ENCODE data around the gene KLF16. TPM values are rescaled to one million over a fixed set of nuclear protein-coding genes. Genes with fewer than 3 reads are reported as not detected.

KLF16 gene
- total RNA-seq, 4 donors from 2014 or later: 4.6 to 8.4 (median 7.0) TPM

DNA sequence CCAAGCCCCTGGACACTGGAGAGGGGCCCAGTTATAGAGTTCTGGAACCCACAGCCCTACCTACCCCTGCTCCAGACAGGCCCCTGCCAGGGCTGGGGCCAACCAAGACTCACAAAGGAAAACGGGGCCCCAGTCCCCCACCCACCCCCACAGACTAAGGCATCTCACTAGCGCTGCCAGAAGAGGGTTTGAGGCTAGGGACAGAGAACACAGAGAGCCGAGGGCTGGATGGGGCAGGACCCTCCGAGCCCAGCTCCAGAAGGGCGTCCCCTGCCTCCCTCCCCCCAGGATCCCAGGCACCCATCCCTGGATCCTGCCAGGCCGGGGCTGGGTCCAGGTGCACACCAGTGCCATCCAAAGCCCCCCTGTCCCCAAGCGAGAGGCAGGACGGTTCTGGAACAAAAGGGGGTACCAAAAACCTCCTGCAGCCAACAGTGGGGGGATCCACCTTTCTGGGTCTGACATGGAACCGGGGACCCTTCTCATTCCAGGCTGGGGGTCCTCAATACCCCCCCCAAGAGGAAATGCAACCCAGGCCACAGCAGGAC lies 10.7 kb downstream of the KLF16 start:
- DNase-seq (ENCODE audit: low spot score in 2 of 2): no peak
- Histone ChIP-seq H3K4me3 (no peak overlapping the region), H3K9me3 (no peaks in the 10 kb centered on the region), H3K36me3 (peaks cover 0 to 6% (median 0%) of the 10 kb centered on the region in 3 donors), H3K27me3 (peaks cover 0 to 5% of the 10 kb centered on the region in 2 donors), H3K27ac (peak overlapping the region in 3 of 4 donors; percentile 31 to 94 (median 54)), H3K4me1 (peaks cover 0 to 71% (median 37%) of the 10 kb centered on the region in 4 donors)
- TF ChIP-seq, protein P1, sequence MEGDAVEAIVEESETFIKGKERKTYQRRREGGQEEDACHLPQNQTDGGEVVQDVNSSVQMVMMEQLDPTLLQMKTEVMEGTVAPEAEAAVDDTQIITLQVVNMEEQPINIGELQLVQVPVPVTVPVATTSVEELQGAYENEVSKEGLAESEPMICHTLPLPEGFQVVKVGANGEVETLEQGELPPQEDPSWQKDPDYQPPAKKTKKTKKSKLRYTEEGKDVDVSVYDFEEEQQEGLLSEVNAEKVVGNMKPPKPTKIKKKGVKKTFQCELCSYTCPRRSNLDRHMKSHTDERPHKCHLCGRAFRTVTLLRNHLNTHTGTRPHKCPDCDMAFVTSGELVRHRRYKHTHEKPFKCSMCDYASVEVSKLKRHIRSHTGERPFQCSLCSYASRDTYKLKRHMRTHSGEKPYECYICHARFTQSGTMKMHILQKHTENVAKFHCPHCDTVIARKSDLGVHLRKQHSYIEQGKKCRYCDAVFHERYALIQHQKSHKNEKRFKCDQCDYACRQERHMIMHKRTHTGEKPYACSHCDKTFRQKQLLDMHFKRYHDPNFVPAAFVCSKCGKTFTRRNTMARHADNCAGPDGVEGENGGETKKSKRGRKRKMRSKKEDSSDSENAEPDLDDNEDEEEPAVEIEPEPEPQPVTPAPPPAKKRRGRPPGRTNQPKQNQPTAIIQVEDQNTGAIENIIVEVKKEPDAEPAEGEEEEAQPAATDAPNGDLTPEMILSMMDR (IDR thresholded peaks at IDR 0.05): no peak
- WGBS, 2 donors: 59 to 70% methylated on average over 7 to 9 of the region's 9 CpGs

- WGBS, 2 donors: 10 to 17% methylated on average over 40 to 42 of the region's 66 CpGs
- Histone ChIP-seq H3K27me3 (peaks cover 0 to 5% of the 10 kb centered on the region in 2 donors), H3K36me3 (peaks cover 0 to 6% (median 0%) of the 10 kb centered on the region in 3 donors), H3K4me1 (peaks cover 3 to 71% (median 37%) of the 10 kb centered on the region in 4 donors), H3K4me3 (peak overlapping the region in 1 of 4 donors; percentile 25), H3K27ac (peak overlapping the region in 3 of 4 donors; percentile 31 to 94 (median 54)), H3K9me3 (no peaks in the 10 kb centered on the region)
- TF ChIP-seq, protein P1 (IDR thresholded peaks at IDR 0.05): no peak
- no peak for TF ChIP-seq POLR2A (IDR thresholded peaks at IDR 0.05)
- no peak for TF ChIP-seq EP300 (IDR thresholded peaks at IDR 0.05)
- DNase-seq (ENCODE audit: low spot score in 2 of 2): no peak
These were observed 11.5 kb downstream of the KLF16 start for GRCh38 chr19:1851654-1852580.

- Histone ChIP-seq H3K4me3 (peak overlapping the region in 1 of 4 donors; percentile 25), H3K36me3 (peaks cover 0 to 6% (median 0%) of the 10 kb centered on the region in 3 donors), H3K27me3 (peaks cover 0 to 5% of the 10 kb centered on the region in 2 donors), H3K9me3 (no peaks in the 10 kb centered on the region), H3K4me1 (peaks cover 6 to 71% (median 39%) of the 10 kb centered on the region in 4 donors), H3K27ac (peak overlapping the region in 3 of 4 donors; percentile 31 to 94 (median 54))
- 58 to 59% methylated on average over 31 of the region's 31 CpGs for WGBS, 2 donors
- DNase-seq (ENCODE audit: low spot score in 2 of 2): no peak
- TF ChIP-seq POLR2A (IDR thresholded peaks at IDR 0.05): no peak
- TF ChIP-seq, protein P1 (IDR thresholded peaks at IDR 0.05): no peak
- no peak for TF ChIP-seq EP300 (IDR thresholded peaks at IDR 0.05)
These were observed 12.3 kb downstream of the KLF16 start for GRCh38 chr19:1850809-1851653.

GRCh38 chr19:1849886-1850398 lies 13.4 kb downstream of the KLF16 start:
- no peak overlapping the region for H3K4me3 ChIP-seq
- DNase-seq (ENCODE audit: low spot score in 2 of 2): no peak
- H3K36me3 ChIP-seq: peaks cover 0 to 14% (median 0%) of the 10 kb centered on the region in 3 donors
- TF ChIP-seq EP300 (IDR thresholded peaks at IDR 0.05): no peak
- no peak for TF ChIP-seq POLR2A (IDR thresholded peaks at IDR 0.05)
- TF ChIP-seq, protein P1 (IDR thresholded peaks at IDR 0.05): no peak
- peaks cover 0 to 2% of the 10 kb centered on the region in 2 donors for H3K27me3 ChIP-seq
- H3K27ac ChIP-seq: no peak overlapping the region
- WGBS, 2 donors: 79 to 88% methylated on average over 10 of the region's 10 CpGs
- H3K4me1 ChIP-seq: peaks cover 6 to 71% (median 43%) of the 10 kb centered on the region in 4 donors
- H3K9me3 ChIP-seq: no peaks in the 10 kb centered on the region

All from tibial nerve (tissue), 4 donors.